ENCODE data around the gene TMEM163.
"Not testable (repeated sequence)": the region's sequence is repeated elsewhere in the genome, so short reads cannot be mapped to it uniquely, and the experiment has no call there.

The TMEM163 gene

GRCh38 chr2:134482766-134483340 is 235.9 kb downstream of the TMEM163 start:
- Histone ChIP-seq H3K9ac (ENCODE audit: low read depth in 1 of 2, low read length in 2 of 2) (no peak overlapping the region), H3K27me3 (ENCODE audit: control insufficient read depth in 2 of 2, insufficient read depth in 2 of 2, low read length in 2 of 2) (no peaks in the 10 kb centered on the region), H3K9me3 (ENCODE audit: control insufficient read depth in 2 of 2, low read length in 2 of 2) (no peaks in the 10 kb centered on the region), H3K4me1 (ENCODE audit: control insufficient read depth in 2 of 2, insufficient read depth in 2 of 2, low read length in 2 of 2) (no peaks in the 10 kb centered on the region), H3K4me3 (ENCODE audit: low read length in 2 of 2) (no peak overlapping the region), H3K27ac (ENCODE audit: low read depth in 2 of 2, low read length in 2 of 2) (no peak overlapping the region), H3K36me3 (ENCODE audit: control insufficient read depth in 2 of 2, insufficient read depth in 2 of 2, low read length in 2 of 2) (no peaks in the 10 kb centered on the region)

GRCh38 chr2:134482131-134482723 is 236.6 kb downstream of the TMEM163 start:
- H3K27me3 ChIP-seq (ENCODE audit: control insufficient read depth in 2 of 2, insufficient read depth in 2 of 2, low read length in 2 of 2) = no peaks in the 10 kb centered on the region
- H3K4me3 ChIP-seq (ENCODE audit: low read length in 2 of 2) = no peak overlapping the region
- H3K27ac ChIP-seq (ENCODE audit: low read depth in 2 of 2, low read length in 2 of 2) = no peak overlapping the region
- no peak overlapping the region for H3K9ac ChIP-seq (ENCODE audit: low read depth in 1 of 2, low read length in 2 of 2)
- H3K4me1 ChIP-seq (ENCODE audit: control insufficient read depth in 2 of 2, insufficient read depth in 2 of 2, low read length in 2 of 2) = no peaks in the 10 kb centered on the region
- H3K9me3 ChIP-seq (ENCODE audit: control insufficient read depth in 2 of 2, low read length in 2 of 2) = no peaks in the 10 kb centered on the region
- H3K36me3 ChIP-seq (ENCODE audit: control insufficient read depth in 2 of 2, insufficient read depth in 2 of 2, low read length in 2 of 2) = no peaks in the 10 kb centered on the region

- no peak overlapping the region for H3K9ac ChIP-seq (ENCODE audit: low read depth in 1 of 2, low read length in 2 of 2)
Measured at GRCh38 chr2:134479696-134480330, 239.0 kb downstream of the TMEM163 start.

GRCh38 chr2:134476982-134477381 is 241.8 kb downstream of the TMEM163 start:
- not testable (repeated sequence) for H3K27me3 ChIP-seq (ENCODE audit: control insufficient read depth in 2 of 2, insufficient read depth in 2 of 2, low read length in 2 of 2); H3K27ac ChIP-seq (ENCODE audit: low read depth in 2 of 2, low read length in 2 of 2); H3K4me1 ChIP-seq (ENCODE audit: control insufficient read depth in 2 of 2, insufficient read depth in 2 of 2, low read length in 2 of 2); H3K36me3 ChIP-seq (ENCODE audit: control insufficient read depth in 2 of 2, insufficient read depth in 2 of 2, low read length in 2 of 2); H3K9me3 ChIP-seq (ENCODE audit: control insufficient read depth in 2 of 2, low read length in 2 of 2); H3K9ac ChIP-seq (ENCODE audit: low read depth in 1 of 2, low read length in 2 of 2); H3K4me3 ChIP-seq (ENCODE audit: low read length in 2 of 2)

More at GRCh38 chr2:134479696-134480330, 239.0 kb downstream of the TMEM163 start:
- no peak overlapping the region for H3K4me3 ChIP-seq (ENCODE audit: low read length in 2 of 2)
- H3K4me1 ChIP-seq (ENCODE audit: control insufficient read depth in 2 of 2, insufficient read depth in 2 of 2, low read length in 2 of 2) = no peaks in the 10 kb centered on the region
- no peaks in the 10 kb centered on the region for H3K36me3 ChIP-seq (ENCODE audit: control insufficient read depth in 2 of 2, insufficient read depth in 2 of 2, low read length in 2 of 2)
- no peaks in the 10 kb centered on the region for H3K27me3 ChIP-seq (ENCODE audit: control insufficient read depth in 2 of 2, insufficient read depth in 2 of 2, low read length in 2 of 2)
- H3K9me3 ChIP-seq (ENCODE audit: control insufficient read depth in 2 of 2, low read length in 2 of 2) = no peaks in the 10 kb centered on the region
- no peak overlapping the region for H3K27ac ChIP-seq (ENCODE audit: low read depth in 2 of 2, low read length in 2 of 2)

- no peaks in the 10 kb centered on the region for H3K27me3 ChIP-seq (ENCODE audit: control insufficient read depth in 2 of 2, insufficient read depth in 2 of 2, low read length in 2 of 2)
- no peaks in the 10 kb centered on the region for H3K4me1 ChIP-seq (ENCODE audit: control insufficient read depth in 2 of 2, insufficient read depth in 2 of 2, low read length in 2 of 2)
- H3K27ac ChIP-seq (ENCODE audit: low read depth in 2 of 2, low read length in 2 of 2) = no peak overlapping the region
- H3K9me3 ChIP-seq (ENCODE audit: control insufficient read depth in 2 of 2, low read length in 2 of 2) = no peaks in the 10 kb centered on the region
- no peak overlapping the region for H3K9ac ChIP-seq (ENCODE audit: low read depth in 1 of 2, low read length in 2 of 2)
- H3K4me3 ChIP-seq (ENCODE audit: low read length in 2 of 2) = no peak overlapping the region
- H3K36me3 ChIP-seq (ENCODE audit: control insufficient read depth in 2 of 2, insufficient read depth in 2 of 2, low read length in 2 of 2) = no peaks in the 10 kb centered on the region
Measured at GRCh38 chr2:134470561-134471168, 248.1 kb downstream of the TMEM163 start.

GRCh38 chr2:134469516-134470115 is 249.2 kb downstream of the TMEM163 start:
- no peak overlapping the region for H3K27ac ChIP-seq (ENCODE audit: low read depth in 2 of 2, low read length in 2 of 2)
- H3K27me3 ChIP-seq (ENCODE audit: control insufficient read depth in 2 of 2, insufficient read depth in 2 of 2, low read length in 2 of 2) = no peaks in the 10 kb centered on the region
- no peaks in the 10 kb centered on the region for H3K9me3 ChIP-seq (ENCODE audit: control insufficient read depth in 2 of 2, low read length in 2 of 2)
- H3K36me3 ChIP-seq (ENCODE audit: control insufficient read depth in 2 of 2, insufficient read depth in 2 of 2, low read length in 2 of 2) = no peaks in the 10 kb centered on the region
- H3K4me3 ChIP-seq (ENCODE audit: low read length in 2 of 2) = no peak overlapping the region
- H3K4me1 ChIP-seq (ENCODE audit: control insufficient read depth in 2 of 2, insufficient read depth in 2 of 2, low read length in 2 of 2) = no peaks in the 10 kb centered on the region
- no peak overlapping the region for H3K9ac ChIP-seq (ENCODE audit: low read depth in 1 of 2, low read length in 2 of 2)

GRCh38 chr2:134468776-134469175 is 250.0 kb downstream of the TMEM163 start:
- H3K4me1 ChIP-seq (ENCODE audit: control insufficient read depth in 2 of 2, insufficient read depth in 2 of 2, low read length in 2 of 2) = no peaks in the 10 kb centered on the region
- H3K27me3 ChIP-seq (ENCODE audit: control insufficient read depth in 2 of 2, insufficient read depth in 2 of 2, low read length in 2 of 2) = no peaks in the 10 kb centered on the region
- no peak overlapping the region for H3K27ac ChIP-seq (ENCODE audit: low read depth in 2 of 2, low read length in 2 of 2)
- H3K4me3 ChIP-seq (ENCODE audit: low read length in 2 of 2) = no peak overlapping the region
- H3K9me3 ChIP-seq (ENCODE audit: control insufficient read depth in 2 of 2, low read length in 2 of 2) = no peaks in the 10 kb centered on the region
- H3K9ac ChIP-seq (ENCODE audit: low read depth in 1 of 2, low read length in 2 of 2) = no peak overlapping the region
- no peaks in the 10 kb centered on the region for H3K36me3 ChIP-seq (ENCODE audit: control insufficient read depth in 2 of 2, insufficient read depth in 2 of 2, low read length in 2 of 2)

GRCh38 chr2:134468164-134468563 is 250.6 kb downstream of the TMEM163 start:
- Histone ChIP-seq H3K27ac (ENCODE audit: low read depth in 2 of 2, low read length in 2 of 2) (no peak overlapping the region), H3K36me3 (ENCODE audit: control insufficient read depth in 2 of 2, insufficient read depth in 2 of 2, low read length in 2 of 2) (no peaks in the 10 kb centered on the region), H3K9me3 (ENCODE audit: control insufficient read depth in 2 of 2, low read length in 2 of 2) (no peaks in the 10 kb centered on the region), H3K9ac (ENCODE audit: low read depth in 1 of 2, low read length in 2 of 2) (no peak overlapping the region), H3K27me3 (ENCODE audit: control insufficient read depth in 2 of 2, insufficient read depth in 2 of 2, low read length in 2 of 2) (no peaks in the 10 kb centered on the region), H3K4me3 (ENCODE audit: low read length in 2 of 2) (no peak overlapping the region), H3K4me1 (ENCODE audit: control insufficient read depth in 2 of 2, insufficient read depth in 2 of 2, low read length in 2 of 2) (no peaks in the 10 kb centered on the region)

- no peak overlapping the region for H3K27ac ChIP-seq (ENCODE audit: low read depth in 2 of 2, low read length in 2 of 2)
- H3K36me3 ChIP-seq (ENCODE audit: control insufficient read depth in 2 of 2, insufficient read depth in 2 of 2, low read length in 2 of 2) = no peaks in the 10 kb centered on the region
- H3K4me3 ChIP-seq (ENCODE audit: low read length in 2 of 2) = no peak overlapping the region
Measured at GRCh38 chr2:134466141-134466540, 252.7 kb downstream of the TMEM163 start.

More at GRCh38 chr2:134466141-134466540, 252.7 kb downstream of the TMEM163 start:
- no peaks in the 10 kb centered on the region for H3K4me1 ChIP-seq (ENCODE audit: control insufficient read depth in 2 of 2, insufficient read depth in 2 of 2, low read length in 2 of 2)
- H3K27me3 ChIP-seq (ENCODE audit: control insufficient read depth in 2 of 2, insufficient read depth in 2 of 2, low read length in 2 of 2) = no peaks in the 10 kb centered on the region
- no peaks in the 10 kb centered on the region for H3K9me3 ChIP-seq (ENCODE audit: control insufficient read depth in 2 of 2, low read length in 2 of 2)
- no peak overlapping the region for H3K9ac ChIP-seq (ENCODE audit: low read depth in 1 of 2, low read length in 2 of 2)
